ENCODE data around the gene CDC40. TPM values are rescaled to one million over a fixed set of nuclear protein-coding genes. Genes with fewer than 3 reads are reported as not detected.

The CDC40 gene
- total RNA-seq (20.3 and 22.1 TPM in 2 replicates), polyA plus RNA-seq (16.4 and 21.5 TPM in 2 replicates), polyA minus RNA-seq (ENCODE audit: low replicate concordance) (4.3 and 7.7 TPM in 2 replicates)
- 14.1 and 15.0 TPM in 2 replicates for polyA plus RNA-seq (2012)

- peak within 1 kb of the TSS; percentile 97 for H3K27ac ChIP-seq (ENCODE audit: insufficient read depth, low read length)
- peak within 1 kb of the TSS; percentile 93 for H2AFZ ChIP-seq (ENCODE audit: low read length)
- no peak for DNase-seq (ENCODE audit: low read depth in 2 of 2)
- H3K36me3 ChIP-seq (ENCODE audit: control insufficient read depth, insufficient read depth, low read length): no peaks in the 10 kb centered on the region
- H3K79me2 ChIP-seq (ENCODE audit: control insufficient read depth, insufficient read depth, low read length): peaks cover 63% of the 10 kb centered on the region
- no peaks in the 10 kb centered on the region for H3K27me3 ChIP-seq (ENCODE audit: control insufficient read depth, insufficient read depth, low read length)
- peaks cover 9% of the 10 kb centered on the region for H3K4me1 ChIP-seq (ENCODE audit: control insufficient read depth, extremely low read depth, insufficient read depth, low read length)
- H4K20me1 ChIP-seq (ENCODE audit: control insufficient read depth, extremely low read depth, insufficient read depth, low read length): peaks cover 2% of the 10 kb centered on the region
- TF ChIP-seq, protein P1, sequence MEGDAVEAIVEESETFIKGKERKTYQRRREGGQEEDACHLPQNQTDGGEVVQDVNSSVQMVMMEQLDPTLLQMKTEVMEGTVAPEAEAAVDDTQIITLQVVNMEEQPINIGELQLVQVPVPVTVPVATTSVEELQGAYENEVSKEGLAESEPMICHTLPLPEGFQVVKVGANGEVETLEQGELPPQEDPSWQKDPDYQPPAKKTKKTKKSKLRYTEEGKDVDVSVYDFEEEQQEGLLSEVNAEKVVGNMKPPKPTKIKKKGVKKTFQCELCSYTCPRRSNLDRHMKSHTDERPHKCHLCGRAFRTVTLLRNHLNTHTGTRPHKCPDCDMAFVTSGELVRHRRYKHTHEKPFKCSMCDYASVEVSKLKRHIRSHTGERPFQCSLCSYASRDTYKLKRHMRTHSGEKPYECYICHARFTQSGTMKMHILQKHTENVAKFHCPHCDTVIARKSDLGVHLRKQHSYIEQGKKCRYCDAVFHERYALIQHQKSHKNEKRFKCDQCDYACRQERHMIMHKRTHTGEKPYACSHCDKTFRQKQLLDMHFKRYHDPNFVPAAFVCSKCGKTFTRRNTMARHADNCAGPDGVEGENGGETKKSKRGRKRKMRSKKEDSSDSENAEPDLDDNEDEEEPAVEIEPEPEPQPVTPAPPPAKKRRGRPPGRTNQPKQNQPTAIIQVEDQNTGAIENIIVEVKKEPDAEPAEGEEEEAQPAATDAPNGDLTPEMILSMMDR (conservative IDR thresholded peaks at IDR 0.05 in 1 of 2, IDR thresholded peaks at IDR 0.05 in 1 of 2; ENCODE audit: low read depth in 1 of 2, low read length in 2 of 2): no peak
- TF ChIP-seq EZH2 (IDR thresholded peaks at IDR 0.05; ENCODE audit: low read length, missing control alignments): no peak
- no peaks in the 10 kb centered on the region for H3K9me3 ChIP-seq (ENCODE audit: control insufficient read depth, insufficient read depth, low read depth, low read length)
- peak within 1 kb of the TSS; percentile 94 for H3K9ac ChIP-seq (ENCODE audit: insufficient read depth, low read length)
- peak within 1 kb of the TSS; percentile 91 for H3K4me2 ChIP-seq (ENCODE audit: extremely low read depth, insufficient read depth, low read length)
- peak within 1 kb of the TSS; percentile 88 to 97 (median 92) for H3K4me3 ChIP-seq (replicated peaks in 1 of 4; ENCODE audit: control extremely low read depth in 1 of 4, insufficient read depth in 1 of 4, low read depth in 3 of 4, low read length in 4 of 4)
These were observed at the start of gene CDC40 for GRCh38 chr6:110180228-110181008. Gene CDC40, plus strand, starts transcription at chr6:110180427. Its CDS starts 18 bp downstream, at chr6:110180445.

DNA sequence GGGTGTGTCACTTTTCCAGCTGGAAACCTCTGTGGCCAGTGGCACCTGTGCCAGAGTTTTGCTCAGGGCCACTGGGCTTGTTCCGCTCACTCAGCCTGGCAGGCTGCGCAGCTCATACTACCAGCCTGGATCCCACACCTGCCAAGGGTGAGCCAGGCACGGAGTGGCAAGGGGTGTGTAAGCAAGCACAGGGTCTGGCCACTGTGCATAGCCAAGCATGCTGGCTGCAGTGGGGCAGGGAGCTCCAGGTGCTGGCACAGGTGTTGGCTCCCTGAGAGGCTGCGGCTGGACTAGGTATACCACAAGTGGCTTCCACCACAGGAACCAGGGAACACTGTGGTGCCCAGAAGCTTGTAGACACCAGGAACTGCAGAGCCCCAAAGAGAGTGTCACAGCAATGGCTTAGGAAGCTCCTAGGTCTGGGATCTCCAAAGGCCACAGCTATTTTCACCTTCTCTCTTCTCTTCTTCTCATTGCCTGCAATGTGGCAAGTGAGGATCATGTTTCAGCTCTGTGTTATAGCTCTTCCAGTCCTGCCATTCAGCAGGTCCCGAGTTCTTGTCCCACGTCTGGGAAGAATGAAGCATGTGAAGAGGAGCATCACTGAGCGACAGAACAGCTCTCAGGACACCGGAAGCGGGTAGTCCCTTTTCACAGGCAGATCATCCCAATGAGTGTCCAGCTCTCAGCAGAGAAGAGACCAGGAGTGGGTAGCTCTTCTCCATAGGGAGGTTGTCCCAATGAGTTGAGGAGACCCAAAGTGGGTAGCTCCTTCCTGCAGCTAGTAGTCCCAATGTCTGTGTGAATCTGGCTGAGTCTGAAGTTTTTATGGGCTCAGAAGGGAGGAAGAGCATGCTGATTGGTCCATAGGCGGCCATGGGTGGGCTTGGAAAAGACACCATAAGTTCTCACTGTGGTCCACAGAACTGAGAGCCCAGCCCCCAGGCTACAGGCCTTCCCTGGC, 42.0 kb upstream of the CDC40 start:
- no peak for DNase-seq (ENCODE audit: low read depth in 2 of 2)
- no peaks in the 10 kb centered on the region for H3K9me3 ChIP-seq (ENCODE audit: control insufficient read depth, insufficient read depth, low read depth, low read length)
- no peak overlapping the region for H2AFZ ChIP-seq (ENCODE audit: low read length)
- no peaks in the 10 kb centered on the region for H3K4me1 ChIP-seq (ENCODE audit: control insufficient read depth, extremely low read depth, insufficient read depth, low read length)
- H4K20me1 ChIP-seq (ENCODE audit: control insufficient read depth, extremely low read depth, insufficient read depth, low read length): no peaks in the 10 kb centered on the region
- H3K36me3 ChIP-seq (ENCODE audit: control insufficient read depth, insufficient read depth, low read length): peaks cover 2% of the 10 kb centered on the region
- H3K4me3 ChIP-seq (replicated peaks in 1 of 4; ENCODE audit: control extremely low read depth in 1 of 4, insufficient read depth in 1 of 4, low read depth in 3 of 4, low read length in 4 of 4): no peak overlapping the region
- no peak overlapping the region for H3K9ac ChIP-seq (ENCODE audit: insufficient read depth, low read length)
- H3K27ac ChIP-seq (ENCODE audit: insufficient read depth, low read length): no peak overlapping the region
- no peaks in the 10 kb centered on the region for H3K79me2 ChIP-seq (ENCODE audit: control insufficient read depth, insufficient read depth, low read length)
- H3K27me3 ChIP-seq (ENCODE audit: control insufficient read depth, insufficient read depth, low read length): no peaks in the 10 kb centered on the region
- no peak overlapping the region for H3K4me2 ChIP-seq (ENCODE audit: extremely low read depth, insufficient read depth, low read length)
- no peak for TF ChIP-seq EZH2 (IDR thresholded peaks at IDR 0.05; ENCODE audit: low read length, missing control alignments)
- TF ChIP-seq, protein P1 (conservative IDR thresholded peaks at IDR 0.05 in 1 of 2, IDR thresholded peaks at IDR 0.05 in 1 of 2; ENCODE audit: low read depth in 1 of 2, low read length in 2 of 2): no peak

DNA sequence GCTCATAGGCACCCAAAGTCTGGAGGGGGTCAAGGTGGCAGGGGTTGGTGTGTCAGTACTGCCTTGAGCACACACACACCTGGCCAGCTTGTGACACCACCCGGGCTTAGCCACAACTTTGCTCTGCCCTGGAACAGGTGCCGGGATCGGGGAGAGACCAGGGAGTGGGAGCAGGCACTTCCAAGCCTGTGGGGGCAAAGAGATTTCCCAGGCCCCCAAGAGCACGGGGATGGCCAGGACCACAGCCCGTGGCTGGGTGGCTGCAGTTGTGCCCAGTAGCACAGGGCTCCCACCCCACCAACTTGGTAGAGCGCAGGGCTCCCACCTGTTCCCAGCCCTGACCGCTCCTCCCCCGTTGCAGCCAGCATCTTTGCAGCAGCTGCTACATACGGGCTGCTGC, 41.2 kb upstream of the CDC40 start:
- TF ChIP-seq, protein P1 (conservative IDR thresholded peaks at IDR 0.05 in 1 of 2, IDR thresholded peaks at IDR 0.05 in 1 of 2; ENCODE audit: low read depth in 1 of 2, low read length in 2 of 2): no peak
- no peak for TF ChIP-seq EZH2 (IDR thresholded peaks at IDR 0.05; ENCODE audit: low read length, missing control alignments)
- Histone ChIP-seq H4K20me1 (ENCODE audit: control insufficient read depth, extremely low read depth, insufficient read depth, low read length) (no peaks in the 10 kb centered on the region), H3K4me2 (ENCODE audit: extremely low read depth, insufficient read depth, low read length) (no peak overlapping the region), H3K4me3 (replicated peaks in 1 of 4; ENCODE audit: control extremely low read depth in 1 of 4, insufficient read depth in 1 of 4, low read depth in 3 of 4, low read length in 4 of 4) (no peak overlapping the region), H3K36me3 (ENCODE audit: control insufficient read depth, insufficient read depth, low read length) (peaks cover 2% of the 10 kb centered on the region), H3K9ac (ENCODE audit: insufficient read depth, low read length) (no peak overlapping the region), H3K79me2 (ENCODE audit: control insufficient read depth, insufficient read depth, low read length) (no peaks in the 10 kb centered on the region), H3K9me3 (ENCODE audit: control insufficient read depth, insufficient read depth, low read depth, low read length) (no peaks in the 10 kb centered on the region), H3K4me1 (ENCODE audit: control insufficient read depth, extremely low read depth, insufficient read depth, low read length) (no peaks in the 10 kb centered on the region), H2AFZ (ENCODE audit: low read length) (no peak overlapping the region), H3K27ac (ENCODE audit: insufficient read depth, low read length) (no peak overlapping the region), H3K27me3 (ENCODE audit: control insufficient read depth, insufficient read depth, low read length) (no peaks in the 10 kb centered on the region)
- no peak for DNase-seq (ENCODE audit: low read depth in 2 of 2)

Measured in fibroblast of lung (primary cell).